Prostate gland (tissue), 2 donors: ENCODE results near the gene THAP4. TPM values are rescaled to one million over a fixed set of nuclear protein-coding genes. Genes with fewer than 3 reads are reported as not detected.
"Not testable (repeated sequence)": the region's sequence is repeated elsewhere in the genome, so short reads cannot be mapped to it uniquely, and the experiment has no call there.

Experiments
- DNase-seq: peaks from one replicate; pipeline ENCODE4 v3.0.0-alpha.2; 2019; ENCODE audit warnings: low spot score
- H3K27ac ChIP-seq, 2 donors: fragments of 200-600 bp; sonication (generic); 2 replicates each; pipeline ENCODE4 v1.5.1; 2017 to 2019
- H3K27me3 ChIP-seq: fragments of 200-600 bp; sonication (generic); replicated peaks from 2 replicates; pipeline ENCODE4 v1.5.1; 2019; ENCODE audit not compliant: insufficient read depth
- H3K36me3 ChIP-seq, 2 donors: fragments of 200-600 bp; sonication (generic); 1 replicate in 1 of 2; 2 replicates in 1 of 2; pipeline versions ENCODE4 v1.5.1 to v1.8.1; 2017 to 2019
- H3K4me1 ChIP-seq: fragments of 200-600 bp; sonication (generic); replicated peaks from 2 replicates; pipeline ENCODE4 v1.5.1; 2019
- H3K4me3 ChIP-seq, 2 donors: fragments of 200-600 bp; sonication (generic); 2 replicates each; pipeline ENCODE4 v1.5.1; 2017 to 2019
- H3K9me3 ChIP-seq: fragments of 200-600 bp; sonication (generic); 2 replicates; pipeline ENCODE4 v1.5.1; 2017
- POLR2A ChIP-seq: fragments of 450-650 bp; IDR thresholded peaks from one replicate; pipeline ENCODE4 v1.6.1; 2016; ENCODE audit warnings: antibody characterized with exemption, mild to moderate bottlenecking
- POLR2AphosphoS5 ChIP-seq: sonication (generic); formaldehyde crosslinking; IDR thresholded peaks from one replicate; pipeline ENCODE4 v1.6.1; 2017; ENCODE audit warnings: antibody characterized with exemption
- WGBS: methylation state at CpG from one replicate; pipeline ENCODE4 v1.1.5; 2018; 5-methylcytosine and 5-hydroxymethylcytosine counted together
- intact Hi-C: fragments of 100-400 bp; cut with DNase I; formaldehyde crosslinking; loops from one replicate; pipeline ENCODE4 v1.14.2; 2022
- total RNA-seq, 2 donors: library from RNA; depleted of rRNA; stranded (reverse); fragments of >200 nt; gene quantifications; one replicate each; pipeline ENCODE4 v1.1.0, GENCODE V29; 2016
- TF ChIP-seq, protein P1 (sequence below), 4 experiments: fragments of 200-600 bp in 2 of 4; fragments of 450-650 bp in 2 of 4; sonication (generic) in 2 of 4; IDR thresholded peaks; 1 replicate in 3 of 4; 2 replicates in 1 of 4; pipeline ENCODE4 v1.5.1; 2016 to 2019; ENCODE audit warnings: antibody characterized with exemption in 4 of 4, mild to moderate bottlenecking in 2 of 4, moderate library complexity in 2 of 4

THAP4 gene
- total RNA-seq, 2 donors from 2014 or later, result 60.8 to 92.9 TPM

DNA sequence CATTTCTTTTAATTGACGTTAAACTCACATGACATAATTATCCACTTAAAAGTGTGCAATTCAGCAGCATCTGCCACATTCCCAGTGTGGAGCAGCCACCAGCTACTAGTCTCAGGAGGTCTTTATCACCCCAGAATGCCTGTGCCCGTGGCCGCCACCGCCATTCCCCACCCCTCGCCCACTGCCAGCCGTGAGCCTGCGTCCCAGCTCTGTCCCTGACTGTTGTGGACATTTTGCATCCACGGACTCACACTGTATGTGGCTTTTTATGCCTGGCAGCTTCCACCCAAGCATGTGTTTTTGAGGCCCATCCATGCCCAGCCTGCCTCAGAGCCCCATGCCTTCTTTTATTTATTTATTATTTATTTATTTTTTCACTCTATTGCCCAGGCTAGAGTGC lies 69.2 kb downstream of the THAP4 start:
- no peak for DNase-seq
- Histone ChIP-seq H3K4me1 (peaks cover 24% of the 10 kb centered on the region), H3K36me3 (no peaks in the 10 kb centered on the region), H3K27ac (no peak overlapping the region), H3K4me3 (no peak overlapping the region), H3K27me3 (no peaks in the 10 kb centered on the region), H3K9me3 (no peaks in the 10 kb centered on the region)
- WGBS, result 90% methylated on average over 8 of the region's 8 CpGs
- TF ChIP-seq, protein P1, sequence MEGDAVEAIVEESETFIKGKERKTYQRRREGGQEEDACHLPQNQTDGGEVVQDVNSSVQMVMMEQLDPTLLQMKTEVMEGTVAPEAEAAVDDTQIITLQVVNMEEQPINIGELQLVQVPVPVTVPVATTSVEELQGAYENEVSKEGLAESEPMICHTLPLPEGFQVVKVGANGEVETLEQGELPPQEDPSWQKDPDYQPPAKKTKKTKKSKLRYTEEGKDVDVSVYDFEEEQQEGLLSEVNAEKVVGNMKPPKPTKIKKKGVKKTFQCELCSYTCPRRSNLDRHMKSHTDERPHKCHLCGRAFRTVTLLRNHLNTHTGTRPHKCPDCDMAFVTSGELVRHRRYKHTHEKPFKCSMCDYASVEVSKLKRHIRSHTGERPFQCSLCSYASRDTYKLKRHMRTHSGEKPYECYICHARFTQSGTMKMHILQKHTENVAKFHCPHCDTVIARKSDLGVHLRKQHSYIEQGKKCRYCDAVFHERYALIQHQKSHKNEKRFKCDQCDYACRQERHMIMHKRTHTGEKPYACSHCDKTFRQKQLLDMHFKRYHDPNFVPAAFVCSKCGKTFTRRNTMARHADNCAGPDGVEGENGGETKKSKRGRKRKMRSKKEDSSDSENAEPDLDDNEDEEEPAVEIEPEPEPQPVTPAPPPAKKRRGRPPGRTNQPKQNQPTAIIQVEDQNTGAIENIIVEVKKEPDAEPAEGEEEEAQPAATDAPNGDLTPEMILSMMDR (IDR thresholded peaks at IDR 0.05), result no peak
- TF ChIP-seq POLR2A (no peak), POLR2AphosphoS5 (no peak)
- intact Hi-C loops, result no loop called here

DNA sequence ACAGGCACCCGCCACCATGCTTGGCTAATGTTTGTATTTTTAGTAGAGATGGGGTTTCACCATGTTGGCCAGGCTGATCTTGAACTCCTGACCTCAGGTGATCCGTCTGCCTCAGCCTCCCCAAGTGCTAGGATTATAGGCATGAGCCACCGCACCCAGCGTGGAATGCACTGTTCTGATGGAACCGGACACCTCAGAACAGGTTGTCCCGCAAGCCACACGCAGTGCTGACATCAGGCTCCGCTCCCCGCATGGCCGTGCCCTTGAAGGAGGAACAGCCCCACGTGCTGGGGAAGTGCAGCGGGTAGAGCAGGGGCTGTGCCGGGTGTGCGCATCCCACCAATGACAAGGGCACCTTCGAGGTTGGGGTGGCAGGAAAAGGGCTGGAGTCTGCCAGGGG lies 69.7 kb downstream of the THAP4 start:
- H3K4me3 ChIP-seq, H3K36me3 ChIP-seq, H3K27ac ChIP-seq, intact Hi-C loops, H3K9me3 ChIP-seq, H3K27me3 ChIP-seq, DNase-seq: not testable (repeated sequence)
- 94% methylated on average over 15 of the region's 15 CpGs for WGBS
- peaks cover 28% of the 10 kb centered on the region for H3K4me1 ChIP-seq

DNA sequence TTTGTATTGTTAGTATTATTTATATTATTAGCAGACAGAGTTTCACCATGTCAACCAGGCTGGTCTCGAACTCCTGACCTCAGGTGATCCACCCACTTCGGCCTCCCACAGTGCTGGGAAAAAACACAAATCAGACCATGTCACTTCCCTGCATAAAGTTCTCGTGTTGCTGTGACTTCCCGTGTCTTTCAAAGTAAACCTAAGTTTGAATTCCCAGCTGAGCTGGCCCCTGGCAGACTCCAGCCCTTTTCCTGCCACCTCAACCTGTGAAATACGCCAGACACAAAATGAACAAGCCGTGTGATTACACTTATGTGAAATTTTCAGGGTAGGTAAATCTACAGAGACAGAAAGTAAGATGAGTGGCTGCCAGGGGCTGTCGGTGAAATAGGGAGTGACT lies 70.5 kb downstream of the THAP4 start:
- Histone ChIP-seq H3K4me3 (no peak overlapping the region), H3K27me3 (no peaks in the 10 kb centered on the region), H3K27ac (no peak overlapping the region), H3K4me1 (peaks cover 32% of the 10 kb centered on the region), H3K36me3 (no peaks in the 10 kb centered on the region), H3K9me3 (no peaks in the 10 kb centered on the region)
- TF ChIP-seq POLR2AphosphoS5, result no peak
- TF ChIP-seq, protein P1 (IDR thresholded peaks at IDR 0.05), result no peak
- no peak for TF ChIP-seq POLR2A
- DNase-seq, result no peak
- intact Hi-C loops, result no loop called here
- WGBS, result 76% methylated on average over 7 of the region's 7 CpGs

DNA sequence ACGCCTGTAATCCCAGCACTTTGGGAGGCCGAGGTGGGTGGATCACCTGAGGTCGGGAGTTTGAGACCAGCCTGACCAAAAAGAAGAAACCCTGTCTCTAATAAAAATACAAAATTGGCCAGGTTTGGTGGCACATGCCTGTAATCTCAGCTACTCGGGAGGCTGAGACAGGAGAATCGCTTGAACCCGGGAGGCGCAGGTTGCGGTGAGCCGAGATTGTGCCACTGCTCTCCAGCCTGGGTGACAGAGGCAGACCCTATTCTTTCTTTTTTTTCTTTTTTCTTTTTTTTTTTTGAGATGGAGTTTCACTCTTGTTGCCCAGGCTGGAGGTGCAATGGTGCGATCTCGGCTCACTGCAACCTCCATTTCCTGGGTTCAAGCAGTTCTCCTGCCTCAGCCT lies 70.9 kb downstream of the THAP4 start:
- H3K27me3 ChIP-seq, H3K9me3 ChIP-seq, DNase-seq, H3K4me3 ChIP-seq, intact Hi-C loops, H3K27ac ChIP-seq, H3K36me3 ChIP-seq: not testable (repeated sequence)
- H3K4me1 ChIP-seq, result peaks cover 32% of the 10 kb centered on the region
- WGBS, result 87% methylated on average over 11 of the region's 11 CpGs

DNA sequence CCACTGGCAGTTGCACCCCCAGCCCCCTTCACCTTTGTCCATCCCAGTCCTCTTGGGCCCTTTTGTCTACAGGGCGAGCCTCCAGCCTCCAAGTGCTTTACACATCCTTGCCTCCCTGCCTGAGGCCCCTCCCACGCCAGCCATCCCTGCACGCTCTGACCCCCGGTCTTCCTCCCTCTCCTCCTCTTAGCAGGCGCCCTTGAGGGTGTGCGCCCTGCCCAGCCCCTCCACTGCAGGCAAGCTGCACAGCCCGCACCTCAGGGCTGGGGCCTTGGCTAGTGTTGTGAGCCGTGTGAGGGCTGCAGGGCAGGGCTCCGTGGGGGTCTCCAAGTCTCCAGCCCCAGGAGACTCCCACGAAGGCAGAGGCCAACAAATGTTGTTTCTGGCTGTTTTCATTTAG lies 71.5 kb downstream of the THAP4 start:
- peak overlapping the region in 1 of 2 donors; percentile 80 for H3K27ac ChIP-seq
- no peaks in the 10 kb centered on the region for H3K27me3 ChIP-seq
- TF ChIP-seq POLR2AphosphoS5 (no peak), POLR2A (no peak)
- TF ChIP-seq, protein P1 (IDR thresholded peaks at IDR 0.05), result no peak
- H3K4me3 ChIP-seq, result no peak overlapping the region
- H3K9me3 ChIP-seq, result no peaks in the 10 kb centered on the region
- DNase-seq, result no peak
- H3K4me1 ChIP-seq, result peaks cover 37% of the 10 kb centered on the region
- WGBS, result 62% methylated on average over 10 of the region's 10 CpGs
- H3K36me3 ChIP-seq, result no peaks in the 10 kb centered on the region
- intact Hi-C loops, result no loop called here

DNA sequence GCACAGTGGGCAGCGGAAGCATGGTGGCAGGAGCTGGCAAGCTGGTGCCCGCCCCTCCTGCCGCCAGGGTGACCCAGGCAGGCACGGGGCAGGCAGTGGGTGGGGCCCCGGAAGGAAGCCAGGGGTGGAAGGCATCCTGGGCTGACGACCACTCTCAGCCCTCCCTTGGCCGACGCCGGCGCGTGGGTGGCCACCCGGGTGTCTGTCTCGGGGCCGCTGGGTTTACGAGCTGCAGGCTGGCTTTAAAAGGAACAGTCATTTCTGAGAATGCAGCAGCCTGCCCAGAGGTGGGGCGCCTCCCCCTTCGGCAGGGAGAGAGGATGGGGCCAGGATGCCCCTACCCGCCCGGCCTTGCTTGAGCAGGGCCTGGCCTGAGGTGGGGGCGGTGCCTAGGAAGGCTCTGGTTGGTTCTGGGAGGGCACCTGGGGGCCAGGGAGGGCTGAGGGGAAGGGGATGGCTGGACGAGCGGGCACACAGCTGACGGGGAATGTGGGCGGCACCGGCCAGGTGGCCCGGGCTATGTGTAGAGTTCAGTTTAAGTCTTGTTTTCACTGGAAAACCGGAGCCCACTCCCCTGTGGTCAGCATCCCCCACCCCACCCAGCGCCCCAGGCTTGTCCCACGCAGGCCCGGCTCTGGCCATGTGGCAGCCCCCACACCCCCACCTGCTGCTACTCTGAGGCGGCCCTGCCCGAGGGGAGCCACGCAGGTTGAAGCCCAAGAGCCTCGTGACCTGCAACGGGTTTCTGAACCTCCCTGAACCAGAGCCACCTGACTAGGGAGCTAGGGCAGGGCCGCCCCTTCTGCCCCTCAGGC lies 72.2 kb downstream of the THAP4 start:
- Histone ChIP-seq H3K9me3 (no peaks in the 10 kb centered on the region), H3K27me3 (no peaks in the 10 kb centered on the region), H3K36me3 (no peaks in the 10 kb centered on the region), H3K4me3 (peak overlapping the region in 1 of 2 donors; percentile 12), H3K27ac (peak overlapping the region; percentile 47 to 80), H3K4me1 (peaks cover 43% of the 10 kb centered on the region)
- peak; percentile 44 for DNase-seq
- no peak for TF ChIP-seq POLR2A
- peak; percentile 48 for TF ChIP-seq POLR2AphosphoS5
- 28% methylated on average over 34 of the region's 36 CpGs for whole genome bisulfite sequencing
- intact Hi-C loops, result no loop called here
